Uterus (tissue), 4 donors: Measurements from ENCODE around the gene WEE1. TPM values are rescaled to one million over a fixed set of nuclear protein-coding genes. Genes with fewer than 3 reads are reported as not detected.

Experiments
- DNase-seq, 2 donors: peaks; one replicate each; pipeline ENCODE4 v3.0.0-alpha.2; 2019 to 2020
- H3K27ac ChIP-seq, 2 donors: fragments of 200-600 bp; sonication (generic); 1 replicate in 1 of 2; 2 replicates in 1 of 2; pipeline ENCODE4 v1.5.1; 2016 to 2018
- H3K27me3 ChIP-seq, 2 donors: fragments of 200-600 bp; sonication (generic); one replicate each; pipeline ENCODE4 v1.5.1; 2018 to 2019; ENCODE audit warnings: control low read depth in 1 of 2
- H3K36me3 ChIP-seq, 2 donors: fragments of 200-600 bp; sonication (generic); one replicate each; pipeline ENCODE4 v1.5.1; 2019; ENCODE audit warnings: control low read depth in 1 of 2
- H3K4me1 ChIP-seq, 2 donors: fragments of 200-600 bp; sonication (generic); one replicate each; pipeline ENCODE4 v1.5.1; 2018 to 2019; ENCODE audit warnings: control low read depth in 1 of 2
- H3K4me3 ChIP-seq, 2 donors: fragments of 200-600 bp; sonication (generic); 1 replicate in 1 of 2; 2 replicates in 1 of 2; pipeline ENCODE4 v1.5.1; 2018 to 2019; ENCODE audit warnings: mild to moderate bottlenecking in 1 of 2
- H3K9me3 ChIP-seq, 2 donors: fragments of 200-600 bp; sonication (generic); one replicate each; pipeline ENCODE4 v1.5.1; 2019; ENCODE audit warnings: control low read depth in 1 of 2
- CTCF ChIP-seq, 4 experiments: fragments of 200-600 bp in 2 of 4; fragments of 450-650 bp in 2 of 4; sonication (generic) in 2 of 4; IDR thresholded peaks; one replicate each; pipeline ENCODE4 v1.5.1; 2016 to 2019; ENCODE audit warnings: antibody characterized with exemption in 4 of 4, mild to moderate bottlenecking in 2 of 4, moderate library complexity in 1 of 4
- POLR2A ChIP-seq, 2 donors: fragments of 450-650 bp; IDR thresholded peaks; one replicate each; pipeline ENCODE4 v1.6.1; 2016; ENCODE audit warnings: antibody characterized with exemption in 2 of 2, mild to moderate bottlenecking in 1 of 2, moderate library complexity in 1 of 2
- intact Hi-C: fragments of 100-400 bp; cut with DNase I; formaldehyde crosslinking; loops from one replicate; pipeline ENCODE4 v1.15.1; 2023; ENCODE audit warnings: low total_unique reads
- total RNA-seq, 4 donors: library from RNA; depleted of rRNA in 3 of 4; stranded (reverse); fragments of >200 nt in 3 of 4; gene quantifications; one replicate each; pipeline versions ENCODE4 v1.1.0 to v1.2.4, GENCODE V29; 2014 to 2023
- donor health status: DM: yes; HTN: yes; CAD: no.

Gene WEE1
- total RNA-seq, 4 donors from 2014 or later, result 30.0 to 105 (median 60.0) TPM

GRCh38 chr11:9605742-9606141 lies 32.3 kb downstream of the WEE1 start:
- Histone ChIP-seq H3K36me3 (no peaks in the 10 kb centered on the region), H3K4me1 (no peaks in the 10 kb centered on the region), H3K27me3 (no peaks in the 10 kb centered on the region), H3K4me3 (no peak overlapping the region), H3K9me3 (no peaks in the 10 kb centered on the region), H3K27ac (no peak overlapping the region)
- intact Hi-C loops, result no loop called here
- no peak for TF ChIP-seq POLR2A (IDR thresholded peaks at IDR 0.05)
- no peak for TF ChIP-seq CTCF (IDR thresholded peaks at IDR 0.05)
- DNase-seq, result no peak

GRCh38 chr11:9606809-9607510 lies 33.5 kb downstream of the WEE1 start:
- intact Hi-C loops, result no loop called here
- H3K27me3 ChIP-seq, result no peaks in the 10 kb centered on the region
- DNase-seq, result no peak
- no peaks in the 10 kb centered on the region for H3K9me3 ChIP-seq
- no peak for TF ChIP-seq POLR2A (IDR thresholded peaks at IDR 0.05)
- TF ChIP-seq CTCF (IDR thresholded peaks at IDR 0.05), result no peak
- no peaks in the 10 kb centered on the region for H3K4me1 ChIP-seq
- no peak overlapping the region for H3K4me3 ChIP-seq
- H3K27ac ChIP-seq, result no peak overlapping the region
- H3K36me3 ChIP-seq, result no peaks in the 10 kb centered on the region

DNA sequence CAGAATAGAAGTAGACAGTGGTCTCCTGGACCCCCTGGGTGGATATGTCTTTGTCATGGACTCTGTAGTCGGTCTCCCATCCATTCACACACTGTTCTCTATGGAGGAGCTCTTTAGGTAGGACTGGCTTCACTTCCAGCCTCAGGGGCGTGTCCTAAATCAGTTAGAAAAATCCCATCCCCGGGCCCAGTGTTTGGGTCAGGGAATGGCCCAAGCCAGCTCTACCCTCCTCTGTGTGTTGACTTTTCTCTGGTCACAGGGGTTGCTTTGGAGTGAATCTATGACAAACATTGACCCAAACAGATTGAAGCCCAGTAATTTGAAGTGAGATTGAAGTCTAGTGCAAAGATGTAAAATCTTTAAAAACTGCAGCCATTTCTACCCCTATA lies 34.0 kb downstream of the WEE1 start:
- Histone ChIP-seq H3K4me1 (no peaks in the 10 kb centered on the region), H3K4me3 (no peak overlapping the region), H3K27ac (no peak overlapping the region), H3K9me3 (no peaks in the 10 kb centered on the region), H3K36me3 (no peaks in the 10 kb centered on the region), H3K27me3 (no peaks in the 10 kb centered on the region)
- DNase-seq, result no peak
- TF ChIP-seq POLR2A (IDR thresholded peaks at IDR 0.05) (no peak), CTCF (IDR thresholded peaks at IDR 0.05) (no peak)
- intact Hi-C loops, result no loop called here

GRCh38 chr11:9609002-9609759 lies 35.7 kb downstream of the WEE1 start:
- Histone ChIP-seq H3K4me1 (no peaks in the 10 kb centered on the region), H3K27ac (no peak overlapping the region), H3K36me3 (no peaks in the 10 kb centered on the region), H3K4me3 (no peak overlapping the region), H3K27me3 (no peaks in the 10 kb centered on the region), H3K9me3 (no peaks in the 10 kb centered on the region)
- DNase-seq, result no peak
- intact Hi-C loops, result no loop called here
- TF ChIP-seq CTCF (IDR thresholded peaks at IDR 0.05), result no peak
- TF ChIP-seq POLR2A (IDR thresholded peaks at IDR 0.05), result no peak

DNA sequence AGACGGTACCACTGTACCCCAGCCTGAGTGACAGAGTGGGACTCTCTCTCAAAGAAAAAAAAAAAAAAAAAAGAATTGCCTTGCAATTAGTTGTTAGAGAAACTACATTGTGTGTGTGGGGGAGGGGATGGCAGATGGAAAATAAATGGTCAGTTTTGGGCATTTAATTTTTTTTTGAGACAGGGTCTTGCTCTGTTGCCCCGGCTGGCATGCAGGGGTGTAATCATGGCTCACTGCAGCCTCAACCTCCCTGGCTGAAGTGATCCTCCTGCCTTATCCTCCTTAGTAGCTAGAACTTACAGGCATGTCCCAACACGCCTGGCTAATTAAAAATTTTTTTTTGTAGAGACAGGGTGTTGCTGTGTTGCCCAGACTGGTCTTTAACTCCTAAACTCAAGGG lies 36.4 kb downstream of the WEE1 start:
- intact Hi-C loops, result no loop called here
- H3K27me3 ChIP-seq, result no peaks in the 10 kb centered on the region
- H3K4me3 ChIP-seq, result no peak overlapping the region
- DNase-seq, result no peak
- H3K36me3 ChIP-seq, result no peaks in the 10 kb centered on the region
- H3K4me1 ChIP-seq, result no peaks in the 10 kb centered on the region
- TF ChIP-seq POLR2A (IDR thresholded peaks at IDR 0.05) (no peak), CTCF (IDR thresholded peaks at IDR 0.05) (no peak)
- H3K27ac ChIP-seq, result no peak overlapping the region
- no peaks in the 10 kb centered on the region for H3K9me3 ChIP-seq
